OCI-M2 (cell line): ENCODE data around the gene LRMDA.

Source experiments
- DNase-seq: peaks from one replicate; lab custom pipeline; 2025; ENCODE audit not compliant: unreplicated experiment; lab: John Stamatoyannopoulos, UW

The LRMDA gene

GRCh38 chr10:76396134-76396533, 964.7 kb downstream of the LRMDA start:
- no peak for DNase-seq

DNA sequence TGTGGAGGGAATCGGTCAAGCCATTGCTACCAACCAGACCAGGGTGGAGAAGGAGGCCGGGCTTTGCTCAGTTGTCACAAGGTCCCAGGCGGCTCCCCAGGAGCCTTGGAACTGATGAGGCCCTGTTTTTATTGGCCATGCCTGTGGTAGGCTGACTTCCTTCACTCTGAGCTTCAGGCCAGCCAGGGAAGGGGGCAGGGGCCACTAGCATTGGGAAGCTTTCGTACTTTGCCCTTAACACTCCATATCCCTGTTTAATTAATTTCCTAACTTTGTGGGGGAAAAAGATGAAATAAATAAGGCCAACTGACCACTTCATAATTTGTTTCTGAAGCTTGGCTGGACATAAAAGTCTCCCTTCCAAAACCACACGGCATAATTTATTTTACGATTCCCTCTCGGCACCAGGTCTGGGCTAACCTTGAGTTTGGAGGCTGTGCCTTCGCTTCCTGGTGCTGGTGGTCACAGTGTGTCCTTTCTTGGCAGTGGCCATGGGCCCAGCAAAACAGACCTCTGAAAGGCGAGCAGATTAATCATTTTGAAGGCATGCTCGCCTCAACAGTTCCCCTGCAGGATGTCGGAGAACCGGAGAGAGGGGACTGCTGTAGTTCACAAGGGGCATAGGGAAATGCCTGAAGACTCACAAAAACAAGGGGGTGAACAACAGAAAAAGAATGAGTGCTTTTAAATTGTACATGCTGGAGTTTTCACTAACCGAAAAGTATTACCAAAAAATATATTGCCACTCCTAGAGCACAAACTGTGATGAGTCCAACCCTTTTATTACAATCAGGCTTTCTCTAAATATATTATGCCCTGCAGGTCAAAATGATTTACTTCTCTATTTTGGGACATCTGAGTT, 966.0 kb downstream of the LRMDA start:
- DNase-seq, result no peak

DNA sequence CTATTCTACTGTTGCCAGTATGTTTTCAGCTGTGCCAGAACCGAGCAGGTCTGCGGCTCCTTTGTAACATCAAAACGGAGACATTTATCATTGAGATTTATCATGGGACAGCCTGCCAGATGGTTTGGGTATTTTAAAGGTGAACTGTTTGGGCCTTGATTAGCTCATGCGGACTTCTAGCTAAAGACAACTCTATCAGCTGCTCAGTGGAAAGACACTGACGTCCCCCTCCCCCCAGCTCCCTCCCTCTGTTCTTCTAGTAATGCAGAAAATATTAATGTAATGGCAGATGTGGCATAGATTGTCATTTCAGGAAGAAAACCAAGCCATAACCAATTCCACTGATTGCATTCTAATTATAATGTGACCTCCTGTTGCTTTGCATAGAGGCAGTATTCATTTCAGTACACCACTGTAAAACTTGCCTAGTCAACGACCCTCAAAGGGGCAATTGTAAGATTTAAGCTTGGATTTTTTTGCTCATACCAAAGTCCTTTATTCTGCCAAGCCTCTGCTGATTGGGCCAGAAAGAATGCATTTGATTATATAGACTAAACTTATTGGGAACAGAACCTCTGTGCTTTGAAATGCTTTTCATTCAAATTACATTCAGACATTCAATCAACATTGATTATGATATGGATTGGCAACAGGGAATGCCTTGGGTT, 966.8 kb downstream of the LRMDA start:
- no peak for DNase-seq

DNA sequence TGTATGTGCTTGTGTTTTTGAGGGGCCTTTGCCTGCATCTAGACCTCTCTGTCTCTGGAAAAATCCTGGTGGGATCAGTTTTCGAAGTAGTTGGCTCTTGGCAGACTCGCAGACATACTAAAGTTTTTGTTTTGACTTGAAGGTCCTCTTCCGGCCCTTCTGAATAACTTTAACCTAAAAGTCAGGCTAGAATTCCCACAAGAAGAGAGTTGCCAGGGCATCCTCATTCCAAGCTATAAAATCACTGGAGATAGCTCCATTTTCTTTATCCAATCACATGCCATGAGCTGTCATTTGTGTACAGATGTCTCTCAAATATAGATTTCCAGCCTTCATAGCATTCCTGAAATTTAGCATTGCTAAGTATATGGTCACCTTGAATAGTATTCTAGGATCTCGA, 967.8 kb downstream of the LRMDA start:
- DNase-seq, result no peak

GRCh38 chr10:76401006-76401405, 969.6 kb downstream of the LRMDA start:
- no peak for DNase-seq

- DNase-seq, result no peak
These were observed 972.5 kb downstream of the LRMDA start for GRCh38 chr10:76403912-76404311.

DNA sequence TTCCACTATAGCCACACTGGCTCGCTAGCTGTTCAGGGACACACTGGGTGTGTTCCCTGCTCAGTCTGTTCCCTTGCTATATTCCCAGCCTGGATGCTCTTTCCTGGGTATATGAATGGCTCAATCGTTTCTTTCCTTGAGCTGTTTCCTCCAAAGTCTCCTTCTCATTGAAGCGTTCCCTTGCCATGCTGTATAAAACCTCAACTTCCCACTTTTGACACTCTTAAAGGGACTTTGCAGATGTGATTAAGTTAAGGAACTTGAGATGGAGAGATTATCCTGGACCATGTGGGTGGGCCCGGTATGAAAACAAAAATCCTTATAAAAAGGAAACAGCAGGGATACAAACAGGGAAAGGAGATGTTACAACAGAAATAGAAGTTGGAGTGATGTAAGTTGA, 973.1 kb downstream of the LRMDA start:
- DNase-seq, result no peak

- no peak for DNase-seq
These were observed 974.5 kb downstream of the LRMDA start for GRCh38 chr10:76405922-76406321.

- DNase-seq, result no peak
These were observed 977.2 kb downstream of the LRMDA start for GRCh38 chr10:76408646-76409045.

DNA sequence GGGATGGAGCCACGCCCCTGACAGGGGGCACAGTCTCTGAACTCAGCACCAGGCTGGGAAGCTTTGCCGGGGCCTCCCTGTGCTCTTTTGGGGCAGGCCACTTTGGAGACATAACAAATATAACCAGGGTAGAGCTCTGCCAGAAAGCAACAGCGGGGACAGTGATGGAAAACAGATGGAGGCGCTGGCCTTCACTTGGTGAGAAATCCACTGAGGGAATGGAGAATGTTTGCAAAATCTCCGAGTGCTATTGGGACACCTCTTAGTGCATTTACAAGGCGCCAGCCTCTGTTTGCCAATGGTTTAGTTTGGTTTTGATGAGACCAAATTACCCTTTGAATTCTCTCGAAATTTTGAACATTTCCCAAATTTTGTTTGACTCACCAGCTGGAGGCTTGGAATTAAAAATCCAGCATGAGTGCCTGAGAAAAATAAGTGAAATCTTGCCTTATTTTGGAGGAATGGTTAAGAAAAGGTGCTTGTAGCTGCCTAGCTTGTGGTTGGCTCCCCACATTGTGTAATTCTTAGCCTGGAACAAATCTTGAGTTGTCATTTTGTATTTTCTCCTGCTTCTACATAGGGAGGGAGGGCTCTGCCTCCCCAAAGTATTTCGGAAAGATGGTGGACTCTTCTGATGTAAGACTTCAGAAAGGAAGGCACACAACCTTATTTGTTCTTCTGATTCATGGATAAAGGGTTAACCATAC, 980.5 kb downstream of the LRMDA start:
- DNase-seq, result no peak

DNA sequence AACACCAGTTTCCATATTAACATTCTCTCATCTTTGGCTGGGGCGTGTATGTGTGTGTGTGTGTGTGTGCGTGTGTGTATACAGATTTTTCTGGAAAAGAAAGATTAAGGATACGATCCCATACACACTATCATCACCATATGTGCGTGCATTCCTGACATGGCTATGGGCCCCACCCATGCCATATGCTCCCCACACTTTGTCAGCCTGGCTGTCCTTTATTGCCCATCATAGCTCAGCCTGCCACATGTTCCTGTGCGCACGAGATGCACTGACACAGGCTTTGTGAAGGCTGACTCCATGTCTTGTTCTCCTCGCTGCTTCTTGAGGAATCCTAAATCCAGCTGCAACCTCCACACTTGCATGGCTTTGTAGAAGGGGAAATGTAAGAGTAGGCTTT, 984.1 kb downstream of the LRMDA start:
- no peak for DNase-seq

- DNase-seq, result no peak
These were observed 985.2 kb downstream of the LRMDA start for GRCh38 chr10:76416642-76417041.

DNA sequence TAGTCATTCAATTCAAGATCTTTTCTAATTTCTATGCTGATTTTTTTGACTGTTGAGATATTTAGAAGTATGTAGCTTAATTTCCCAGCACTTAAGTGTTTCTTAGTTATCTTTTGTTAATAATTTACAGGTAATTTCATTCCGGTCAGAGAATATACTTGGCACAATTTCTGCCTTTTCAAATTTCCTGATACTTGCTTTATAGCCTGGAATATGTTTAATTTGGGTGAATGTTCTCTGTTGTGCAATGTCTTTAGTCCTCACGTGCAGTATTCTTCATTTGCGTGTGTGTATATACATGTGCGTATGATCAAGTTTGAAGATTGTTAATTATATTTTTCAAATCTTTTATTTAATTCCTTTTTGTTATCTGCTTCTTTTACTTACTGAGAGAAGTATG, 989.3 kb downstream of the LRMDA start:
- no peak for DNase-seq

- DNase-seq, result no peak
These were observed 991.3 kb downstream of the LRMDA start for GRCh38 chr10:76422769-76423168.

GRCh38 chr10:76428551-76429367, 997.3 kb downstream of the LRMDA start:
- DNase-seq, result no peak

- DNase-seq, result no peak
These were observed 998.1 kb downstream of the LRMDA start for GRCh38 chr10:76429368-76430060.

GRCh38 chr10:76430061-76430645, 998.7 kb downstream of the LRMDA start:
- no peak for DNase-seq

GRCh38 chr10:76432016-76433012, 1000.9 kb downstream of the LRMDA start:
- no peak for DNase-seq
